Head of caudate nucleus (tissue), 42 donors: ENCODE results near the gene SLC4A1.

Source experiments
- DNase-seq, 42 donors: peaks; one replicate each; pipeline versions ENCODE4 v3.0.0 to v3.0.0-alpha.2; 2020 to 2021; ENCODE audit warnings: mixed read lengths in 7 of 42
- intact Hi-C: fragments of 100-400 bp; cut with DNase I; formaldehyde crosslinking; loops from one replicate; pipeline ENCODE4 v1.15.0; 2022

Gene SLC4A1

DNA sequence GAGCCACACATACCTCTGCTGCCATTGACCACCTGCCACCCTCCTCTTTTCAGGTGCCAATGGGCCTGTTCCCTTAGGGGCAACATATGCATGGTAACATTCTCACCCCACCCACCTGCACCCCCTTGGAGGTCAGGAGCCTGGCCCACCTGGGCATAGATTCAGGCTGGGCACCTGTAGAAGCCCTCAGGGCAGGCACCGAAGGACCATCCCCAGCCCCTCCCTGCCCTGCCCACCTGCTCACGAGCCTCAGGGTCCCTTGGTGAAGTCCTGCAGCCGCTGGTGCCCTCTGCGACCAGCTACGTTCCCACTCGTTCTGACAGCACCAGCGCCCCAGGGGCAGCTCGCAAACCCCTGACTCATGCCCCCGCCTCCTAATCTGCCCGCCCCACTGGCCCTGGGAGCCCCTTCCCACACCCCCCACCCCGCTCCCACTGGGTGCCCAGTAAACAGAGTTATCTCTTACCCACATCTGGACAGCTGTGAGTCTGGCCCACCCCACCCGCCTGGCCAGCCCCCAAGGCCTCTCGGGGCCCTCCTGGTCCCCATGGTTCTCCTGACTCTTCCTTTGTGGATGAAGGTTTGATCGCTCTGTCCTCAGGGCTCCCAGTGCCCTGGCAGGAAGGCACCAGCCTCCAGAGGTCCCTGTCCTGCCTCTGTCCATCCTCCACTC, at the start of gene SLC4A1:
TSS of gene SLC4A1 (minus strand) at position 318 of the 673 bp plus-strand sequence. CDS start 5,269 bp downstream, outside the sequence.
- intact Hi-C loops: no loop called here
- no peak for DNase-seq

GRCh38 chr17:44317545-44317944, 49.6 kb upstream of the SLC4A1 start:
- DNase-seq: no peak
- intact Hi-C loops: no loop called here

GRCh38 chr17:44315760-44316731, 48.1 kb upstream of the SLC4A1 start:
- DNase-seq: peak in 1 of 42 donors; percentile 32
- intact Hi-C loops: no loop called here

GRCh38 chr17:44314869-44315661, 47.1 kb upstream of the SLC4A1 start:
- intact Hi-C loops: no loop called here

GRCh38 chr17:44314524-44314868, 46.6 kb upstream of the SLC4A1 start:
- no peak for DNase-seq
- intact Hi-C loops: no loop called here

More at GRCh38 chr17:44314869-44315661, 47.1 kb upstream of the SLC4A1 start:
- DNase-seq: peak in 39 of 42 donors; percentile 49 to 89 (median 73)

DNA sequence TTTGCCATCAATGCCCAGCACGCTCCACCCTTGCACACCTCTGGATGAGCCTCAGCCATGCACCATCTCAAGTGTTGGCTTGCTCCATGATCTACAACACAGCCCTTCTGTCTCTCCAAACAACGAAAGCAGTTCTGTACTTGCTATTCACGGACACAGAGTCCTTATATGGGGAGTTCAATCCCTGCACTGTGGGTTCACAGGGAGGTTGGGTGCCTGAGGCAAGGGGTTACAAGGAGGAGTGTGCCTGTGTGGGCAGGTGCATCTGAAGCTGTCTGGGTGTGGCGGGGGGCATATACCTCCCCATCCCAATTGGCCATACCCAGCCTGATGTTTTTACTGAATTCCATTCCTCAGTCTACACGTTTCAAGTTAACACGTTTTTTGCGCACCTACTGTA, 46.1 kb upstream of the SLC4A1 start:
- intact Hi-C loops: no loop called here

DNA sequence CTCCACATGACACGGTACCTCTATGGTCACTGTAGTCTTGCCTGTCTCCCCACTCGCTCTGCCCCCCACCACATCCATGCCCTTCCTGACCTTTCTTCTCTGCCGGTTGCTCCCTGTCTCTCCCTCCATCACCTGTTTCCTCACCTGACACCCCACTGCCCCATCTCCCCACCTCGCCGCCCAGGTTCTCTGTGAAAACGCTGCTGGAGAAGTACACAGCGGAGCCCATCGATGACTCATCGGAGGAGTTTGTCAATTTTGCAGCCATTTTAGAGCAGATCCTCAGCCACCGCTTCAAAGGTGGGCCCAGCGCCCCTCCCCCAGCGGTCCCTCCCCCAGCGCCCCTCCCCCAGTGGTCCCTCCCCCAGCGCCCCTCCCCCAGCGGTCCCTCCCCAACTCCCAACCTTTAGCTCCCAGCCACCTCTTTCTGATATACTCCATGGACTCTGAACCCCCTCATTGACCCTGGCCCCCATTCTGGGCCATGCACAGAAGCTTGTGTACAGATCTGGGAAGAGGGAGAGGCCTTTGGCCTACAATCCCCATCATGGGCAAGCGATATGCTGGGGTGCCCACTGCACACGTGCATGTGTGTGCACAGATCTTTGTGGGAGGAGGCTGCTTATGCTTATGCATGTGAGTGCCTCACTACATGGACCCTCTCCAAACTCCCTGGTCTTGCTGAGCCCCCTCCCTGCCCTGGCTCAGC, 44.6 kb upstream of the SLC4A1 start:
- intact Hi-C loops: no loop called here
- DNase-seq: peak in 10 of 42 donors; percentile 22 to 67 (median 50)

More for the DNA sequence above, 46.1 kb upstream of the SLC4A1 start:
- DNase-seq: no peak

GRCh38 chr17:44311562-44312181, 43.7 kb upstream of the SLC4A1 start:
- intact Hi-C loops: no loop called here

GRCh38 chr17:44310609-44311376, 42.9 kb upstream of the SLC4A1 start:
- DNase-seq: no peak
- intact Hi-C loops: no loop called here

More at GRCh38 chr17:44311562-44312181, 43.7 kb upstream of the SLC4A1 start:
- peak in 1 of 42 donors; percentile 32 for DNase-seq

- intact Hi-C loops: no loop called here
- peak in 1 of 42 donors; percentile 25 for DNase-seq
Observed at GRCh38 chr17:44310188-44310587, 42.3 kb upstream of the SLC4A1 start.

DNA sequence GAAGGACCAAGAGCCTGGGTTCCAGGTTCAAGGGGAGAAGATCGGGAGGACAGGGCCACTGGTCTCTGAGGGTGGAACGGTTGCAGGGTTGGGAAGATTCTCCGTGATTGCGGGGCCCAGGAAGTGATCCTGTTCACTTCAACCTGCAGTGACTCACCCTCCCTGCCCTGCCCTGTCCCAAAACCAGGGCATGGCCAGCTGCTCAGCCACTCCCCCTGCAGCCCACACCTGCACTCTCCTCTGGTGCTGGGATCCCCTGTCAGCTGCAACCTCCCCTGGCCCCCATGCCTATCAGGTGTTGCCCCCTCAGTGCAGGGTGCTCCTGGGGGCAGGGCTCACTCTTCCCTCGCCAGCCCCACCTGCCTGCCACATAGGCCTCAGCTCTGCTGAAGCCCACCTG, 41.5 kb upstream of the SLC4A1 start:
- DNase-seq: no peak
- intact Hi-C loops: loop anchor here (2.0 kb wide), 1 partner anchor 91 kb away; the partner anchor contains the start of gene UBTF

GRCh38 chr17:44308865-44309264, 40.9 kb upstream of the SLC4A1 start:
- intact Hi-C loops: loop anchor here (2.0 kb wide), 1 partner anchor 90 kb away; the partner anchor contains the start of gene UBTF
- peak in 39 of 42 donors; percentile 21 to 72 (median 56) for DNase-seq

- peak; percentile 85 to 98 (median 96) for DNase-seq
- intact Hi-C loops: loop anchor here (2.0 kb wide), 1 partner anchor 90 kb away; the partner anchor contains the start of gene UBTF
Observed at GRCh38 chr17:44308320-44308818, 40.4 kb upstream of the SLC4A1 start, which contains the start of gene RUNDC3A. RUNDC3A (plus strand) TSS chr17:44308601; CDS start chr17:44308833, 232 bp downstream.

GRCh38 chr17:44307387-44308186, 39.7 kb upstream of the SLC4A1 start:
- DNase-seq: peak; percentile 55 to 92 (median 79)
- intact Hi-C loops: loop anchor here (2.0 kb wide), 1 partner anchor 89 kb away; the partner anchor contains the start of gene UBTF

- intact Hi-C loops: no loop called here
- DNase-seq: no peak
Observed at GRCh38 chr17:44304651-44305050, 36.7 kb upstream of the SLC4A1 start.

DNA sequence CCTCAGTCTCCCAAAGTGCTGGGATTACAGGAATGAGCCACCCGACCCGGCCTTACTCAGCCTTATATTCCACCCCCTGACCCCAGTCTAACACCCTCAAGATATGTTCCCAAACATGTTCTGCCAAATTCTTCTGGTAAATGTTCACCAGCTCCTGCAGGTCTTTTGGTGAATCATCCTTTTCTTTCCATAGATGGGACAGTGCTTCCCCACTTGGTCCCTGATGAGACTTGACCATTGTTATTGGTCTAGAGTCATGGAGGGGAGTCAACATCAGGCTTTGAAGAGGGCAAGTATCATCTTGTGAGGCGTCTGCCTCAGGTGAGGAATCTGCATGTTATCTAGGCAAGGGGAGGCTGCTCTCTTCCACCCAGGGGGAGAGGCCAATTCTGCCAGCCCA, 30.0 kb upstream of the SLC4A1 start:
- intact Hi-C loops: no loop called here
- DNase-seq: no peak
